Measurements from ENCODE around the gene TM9SF4. TPM values are rescaled to one million over a fixed set of nuclear protein-coding genes. Genes with fewer than 3 reads are reported as not detected.

Gene TM9SF4
- total RNA-seq, 1 experiment from 2014 or later, result 54.4 TPM

DNA sequence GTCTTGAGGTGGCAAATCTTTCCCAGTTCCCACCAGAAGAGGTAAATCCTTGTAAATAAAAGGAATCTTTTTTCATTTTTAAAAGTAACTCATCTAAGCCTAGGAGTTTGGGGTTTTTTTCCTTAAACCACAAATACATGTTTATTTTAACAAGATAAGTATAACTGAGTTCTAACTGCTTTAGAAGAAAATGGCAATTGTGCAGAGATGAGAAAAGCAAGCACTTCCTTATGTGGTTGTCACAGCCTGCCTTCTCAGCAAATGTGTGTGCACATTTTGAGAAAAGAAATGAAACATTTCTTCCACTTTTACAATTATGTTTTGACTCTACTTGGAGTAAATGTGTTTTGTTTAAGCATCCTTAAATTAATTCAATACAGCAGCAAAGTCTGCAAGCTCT lies 39.8 kb upstream of the TM9SF4 start:
- intact Hi-C loops (cut with micrococcal nuclease; ENCODE audit: unreplicated experiment), result no loop called here
- H3K4me3 ChIP-seq (ENCODE audit: low read depth, low read length, poor library complexity, severe bottlenecking), result no peak overlapping the region
- POLR2A ChIA-PET (ENCODE audit: low non-redundant PET), result no interaction called here
- no peaks in the 10 kb centered on the region for H3K36me3 ChIP-seq (ENCODE audit: insufficient read depth, low read length, poor library complexity, severe bottlenecking)
- no peak for DNase-seq (ENCODE audit: low spot score)
- no peak overlapping the region for H3K27ac ChIP-seq (ENCODE audit: low read depth, low read length, poor library complexity, severe bottlenecking)
- no TSS peak for BruUV-seq (replicated peaks)
- peaks cover 5% of the 10 kb centered on the region for H3K27me3 ChIP-seq (replicated peaks; ENCODE audit: insufficient read depth, low read depth, low read length, poor library complexity)
- no peaks in the 10 kb centered on the region for H3K4me1 ChIP-seq (ENCODE audit: insufficient read depth, low read length, poor library complexity, severe bottlenecking)
- no peaks in the 10 kb centered on the region for H3K9me3 ChIP-seq (ENCODE audit: low read depth, low read length, poor library complexity, severe bottlenecking)
- TF ChIP-seq EZH2 (IDR thresholded peaks at IDR 0.05; ENCODE audit: borderline replicate concordance, low read depth, low read length, poor library complexity, severe bottlenecking), result no peak
- CTCF ChIA-PET, result no interaction called here

DNA sequence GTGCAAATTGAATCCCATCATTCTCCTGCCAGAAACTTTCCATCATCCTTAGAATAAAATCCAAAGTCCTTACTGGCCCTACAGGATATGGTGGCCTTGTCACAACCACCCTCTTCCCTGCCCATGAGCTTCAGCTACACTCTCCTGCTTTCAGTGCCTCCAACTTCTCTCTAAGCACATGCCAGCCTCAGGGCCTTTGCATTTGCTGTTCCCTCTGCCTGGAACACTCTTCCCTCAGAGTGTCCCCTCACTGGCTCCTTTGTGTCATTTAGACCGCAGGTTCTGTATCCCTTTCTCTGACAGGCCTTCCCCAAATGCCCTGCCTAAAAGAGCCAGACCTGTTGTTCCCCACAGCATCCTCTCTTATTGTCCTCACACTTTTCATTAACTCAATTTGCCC lies 39.2 kb upstream of the TM9SF4 start:
- Histone ChIP-seq H3K36me3 (ENCODE audit: insufficient read depth, low read length, poor library complexity, severe bottlenecking) (no peaks in the 10 kb centered on the region), H3K27me3 (replicated peaks; ENCODE audit: insufficient read depth, low read depth, low read length, poor library complexity) (peaks cover 9% of the 10 kb centered on the region), H3K4me1 (ENCODE audit: insufficient read depth, low read length, poor library complexity, severe bottlenecking) (no peaks in the 10 kb centered on the region), H3K4me3 (ENCODE audit: low read depth, low read length, poor library complexity, severe bottlenecking) (no peak overlapping the region), H3K27ac (ENCODE audit: low read depth, low read length, poor library complexity, severe bottlenecking) (no peak overlapping the region), H3K9me3 (ENCODE audit: low read depth, low read length, poor library complexity, severe bottlenecking) (no peaks in the 10 kb centered on the region)
- TF ChIP-seq, protein P1, sequence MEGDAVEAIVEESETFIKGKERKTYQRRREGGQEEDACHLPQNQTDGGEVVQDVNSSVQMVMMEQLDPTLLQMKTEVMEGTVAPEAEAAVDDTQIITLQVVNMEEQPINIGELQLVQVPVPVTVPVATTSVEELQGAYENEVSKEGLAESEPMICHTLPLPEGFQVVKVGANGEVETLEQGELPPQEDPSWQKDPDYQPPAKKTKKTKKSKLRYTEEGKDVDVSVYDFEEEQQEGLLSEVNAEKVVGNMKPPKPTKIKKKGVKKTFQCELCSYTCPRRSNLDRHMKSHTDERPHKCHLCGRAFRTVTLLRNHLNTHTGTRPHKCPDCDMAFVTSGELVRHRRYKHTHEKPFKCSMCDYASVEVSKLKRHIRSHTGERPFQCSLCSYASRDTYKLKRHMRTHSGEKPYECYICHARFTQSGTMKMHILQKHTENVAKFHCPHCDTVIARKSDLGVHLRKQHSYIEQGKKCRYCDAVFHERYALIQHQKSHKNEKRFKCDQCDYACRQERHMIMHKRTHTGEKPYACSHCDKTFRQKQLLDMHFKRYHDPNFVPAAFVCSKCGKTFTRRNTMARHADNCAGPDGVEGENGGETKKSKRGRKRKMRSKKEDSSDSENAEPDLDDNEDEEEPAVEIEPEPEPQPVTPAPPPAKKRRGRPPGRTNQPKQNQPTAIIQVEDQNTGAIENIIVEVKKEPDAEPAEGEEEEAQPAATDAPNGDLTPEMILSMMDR (conservative IDR thresholded peaks at IDR 0.05; ENCODE audit: low read depth, low read length), result no peak
- no peak for TF ChIP-seq EZH2 (IDR thresholded peaks at IDR 0.05; ENCODE audit: borderline replicate concordance, low read depth, low read length, poor library complexity, severe bottlenecking)
- intact Hi-C loops (cut with micrococcal nuclease; ENCODE audit: unreplicated experiment), result no loop called here
- ChIA-PET POLR2A (ENCODE audit: low non-redundant PET) (no interaction called here), CTCF (no interaction called here)
- DNase-seq (ENCODE audit: low spot score), result no peak
- BruUV-seq (replicated peaks), result no TSS peak

DNA sequence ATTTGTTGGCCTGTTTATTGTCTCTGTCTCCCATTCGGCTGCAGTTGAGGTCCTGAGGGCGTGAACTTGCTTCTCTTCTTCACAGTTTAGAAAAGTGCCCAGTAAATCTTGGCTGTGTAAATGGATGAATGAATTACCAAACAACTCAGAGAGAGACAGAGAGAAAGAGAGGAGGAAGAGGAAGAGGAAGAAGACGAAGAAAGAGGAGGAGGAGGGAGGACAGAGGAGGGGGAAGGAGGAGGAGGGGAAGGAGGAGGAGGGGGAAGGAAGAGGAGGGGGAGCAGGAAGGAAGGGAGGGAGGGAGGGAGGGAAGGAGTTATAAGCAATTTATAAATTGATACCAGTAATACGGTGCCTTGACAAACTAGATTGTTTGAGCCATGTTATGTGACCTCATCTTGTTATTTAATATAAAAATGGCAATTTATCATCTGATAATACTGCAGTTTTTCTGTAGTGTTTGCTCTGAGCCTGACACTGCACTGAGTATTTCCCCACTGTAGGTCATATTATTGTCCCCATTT lies 38.8 kb upstream of the TM9SF4 start:
- H3K9me3 ChIP-seq (ENCODE audit: low read depth, low read length, poor library complexity, severe bottlenecking), result no peaks in the 10 kb centered on the region
- DNase-seq (ENCODE audit: low spot score), result no peak
- H3K27ac ChIP-seq (ENCODE audit: low read depth, low read length, poor library complexity, severe bottlenecking), result no peak overlapping the region
- intact Hi-C loops (cut with micrococcal nuclease; ENCODE audit: unreplicated experiment), result no loop called here
- ChIA-PET POLR2A (ENCODE audit: low non-redundant PET) (no interaction called here), CTCF (no interaction called here)
- TF ChIP-seq, protein P1 (conservative IDR thresholded peaks at IDR 0.05; ENCODE audit: low read depth, low read length), result no peak
- no peak for TF ChIP-seq EZH2 (IDR thresholded peaks at IDR 0.05; ENCODE audit: borderline replicate concordance, low read depth, low read length, poor library complexity, severe bottlenecking)
- H3K4me3 ChIP-seq (ENCODE audit: low read depth, low read length, poor library complexity, severe bottlenecking), result no peak overlapping the region
- peaks cover 11% of the 10 kb centered on the region for H3K27me3 ChIP-seq (replicated peaks; ENCODE audit: insufficient read depth, low read depth, low read length, poor library complexity)
- no peaks in the 10 kb centered on the region for H3K4me1 ChIP-seq (ENCODE audit: insufficient read depth, low read length, poor library complexity, severe bottlenecking)
- no peaks in the 10 kb centered on the region for H3K36me3 ChIP-seq (ENCODE audit: insufficient read depth, low read length, poor library complexity, severe bottlenecking)
- BruUV-seq (replicated peaks), result no TSS peak

Data from A673 (cell line).